HCT116 (cell line): ENCODE data around the gene DAPK2.

ENCODE experiments used
- CTCF ChIP-seq, 3 experiments: fragments of 200-600 bp in 1 of 3; sonication (generic) in 1 of 3; IDR thresholded peaks in 2 of 3; conservative IDR thresholded peaks in 1 of 3; 2 replicates each; pipeline ENCODE4 v1.5.1; 2012 to 2017; ENCODE audit warnings: low read depth in 2 of 3, low read length in 2 of 3, antibody characterized with exemption in 1 of 3, borderline replicate concordance in 1 of 3, control low read depth in 1 of 3, mild to moderate bottlenecking in 1 of 3, mixed read lengths in 1 of 3, mixed run types in 1 of 3, moderate library complexity in 1 of 3; ENCODE audit not compliant: insufficient read depth in 1 of 3
- EGR1 ChIP-seq: IDR thresholded peaks from 2 replicates; pipeline ENCODE4 v1.6.1; 2012; ENCODE audit warnings: low read depth
- EZH2 ChIP-seq: fragments of 200-600 bp; sonication (generic); IDR thresholded peaks from 2 replicates; pipeline ENCODE4 v1.6.1; 2017; ENCODE audit warnings: antibody characterized with exemption, mixed run types
- EZH2phosphoT487 ChIP-seq: fragments of 200-600 bp; IDR thresholded peaks from 2 replicates; pipeline ENCODE4 v1.6.1; 2018; ENCODE audit warnings: antibody characterized with exemption, borderline replicate concordance
- FOSL1 ChIP-seq: IDR thresholded peaks from 2 replicates; pipeline ENCODE4 v1.6.1; 2012; ENCODE audit warnings: low read depth
- JUND ChIP-seq: IDR thresholded peaks from 2 replicates; pipeline ENCODE4 v1.6.1; 2012
- POLR2A ChIP-seq: IDR thresholded peaks from 2 replicates; pipeline ENCODE4 v1.7.0; 2011; ENCODE audit warnings: borderline replicate concordance; ENCODE audit not compliant: insufficient read depth, insufficient read length; ENCODE audit errors: extremely low read depth
- RAD21 ChIP-seq: IDR thresholded peaks from 2 replicates; pipeline ENCODE4 v1.6.1; 2012; ENCODE audit warnings: low read depth, mild to moderate bottlenecking
- REST ChIP-seq: IDR thresholded peaks from 2 replicates; pipeline ENCODE4 v1.6.1; 2012; ENCODE audit warnings: low read depth
- ZBTB33 ChIP-seq: IDR thresholded peaks from 2 replicates; pipeline ENCODE4 v1.6.1; 2011; ENCODE audit warnings: mild to moderate bottlenecking, low read length, moderate library complexity; ENCODE audit not compliant: insufficient replicate concordance; ENCODE audit errors: extremely low read depth

GRCh38 chr15:64017591-64018163 lies 28.6 kb downstream of the DAPK2 start:
- TF ChIP-seq POLR2A (no peak), CTCF (IDR thresholded peaks at IDR 0.05 in 2 of 3, conservative IDR thresholded peaks at IDR 0.05 in 1 of 3; ENCODE audit: borderline replicate concordance in 1 of 3, insufficient read depth in 1 of 3, low read depth in 2 of 3, low read length in 2 of 3) (no peak), ZBTB33 (no peak), EZH2phosphoT487 (no peak), RAD21 (no peak), JUND (no peak), EGR1 (no peak), EZH2 (no peak), FOSL1 (no peak), REST (no peak)
